Esophagus muscularis mucosa (tissue), 4 donors: ENCODE results near the gene TSPAN15. TPM values are rescaled to one million over a fixed set of nuclear protein-coding genes. Genes with fewer than 3 reads are reported as not detected.
A peak's percentile ranks its signal among the peaks of the same experiment; 100 is the strongest.

Experiments used
- DNase-seq: peaks from one replicate; pipeline ENCODE4 v3.0.0-alpha.2; 2017; ENCODE audit errors: extremely low spot score
- H3K27ac ChIP-seq, 4 donors: fragments of 200-600 bp; sonication (generic); replicated peaks in 1 of 4; 1 replicate in 3 of 4; 2 replicates in 1 of 4; pipeline ENCODE4 v1.5.1; 2016 to 2019; ENCODE audit warnings: mild to moderate bottlenecking in 1 of 4
- H3K27me3 ChIP-seq, 4 donors: fragments of 200-600 bp; sonication (generic); one replicate each; pipeline versions ENCODE4 v1.5.1 to v1.6.0; 2016 to 2019
- H3K36me3 ChIP-seq, 4 donors: fragments of 200-600 bp; sonication (generic); one replicate each; pipeline ENCODE4 v1.5.1; 2016 to 2019
- H3K4me1 ChIP-seq, 4 donors: fragments of 200-600 bp; sonication (generic); one replicate each; pipeline ENCODE4 v1.5.1; 2016 to 2019
- H3K4me3 ChIP-seq, 4 donors: fragments of 200-600 bp; sonication (generic); 1 replicate in 2 of 4; 2 replicates in 2 of 4; pipeline ENCODE4 v1.5.1; 2016 to 2019; ENCODE audit warnings: mild to moderate bottlenecking in 4 of 4, moderate library complexity in 1 of 4
- H3K9me3 ChIP-seq, 4 donors: fragments of 200-600 bp; sonication (generic); 1 replicate in 3 of 4; 2 replicates in 1 of 4; pipeline ENCODE4 v1.5.1; 2016 to 2019
- CTCF ChIP-seq, 3 experiments: fragments of 200-600 bp in 2 of 3; fragments of 450-650 bp in 1 of 3; sonication (generic) in 2 of 3; IDR thresholded peaks; one replicate each; pipeline ENCODE4 v1.5.1; 2017 to 2019; ENCODE audit warnings: antibody characterized with exemption in 3 of 3, mild to moderate bottlenecking in 2 of 3, moderate library complexity in 1 of 3
- EP300 ChIP-seq: sonication (generic); formaldehyde crosslinking; IDR thresholded peaks from one replicate; pipeline ENCODE4 v1.6.1; 2017; ENCODE audit warnings: antibody characterized with exemption
- POLR2A ChIP-seq: fragments of 450-650 bp; IDR thresholded peaks from one replicate; pipeline ENCODE4 v1.6.1; 2017; ENCODE audit warnings: antibody characterized with exemption, moderate library complexity, mild to moderate bottlenecking, low read depth
- POLR2AphosphoS5 ChIP-seq, 2 donors: sonication (generic); formaldehyde crosslinking; IDR thresholded peaks; one replicate each; pipeline ENCODE4 v1.6.1; 2017; ENCODE audit warnings: antibody characterized with exemption in 2 of 2
- WGBS: methylation state at CpG from one replicate; pipeline ENCODE4 v1.1.5; 2018; 5-methylcytosine and 5-hydroxymethylcytosine counted together
- intact Hi-C: fragments of 100-400 bp; cut with DNase I; formaldehyde crosslinking; loops from one replicate; pipeline ENCODE4 v1.15.1; 2023
- total RNA-seq, 4 donors: library from RNA; depleted of rRNA; stranded (reverse); fragments of >200 nt; gene quantifications; one replicate each; pipeline versions ENCODE4 v1.1.0 to v1.2.1, GENCODE V29; 2016

Gene TSPAN15
- total RNA-seq, 4 donors from 2014 or later = 40.3 to 59.4 (median 53.5) TPM

GRCh38 chr10:69501657-69502056 lies 50.4 kb downstream of the TSPAN15 start:
- intact Hi-C loops = loop anchor here (5.0 kb wide), 1 partner anchor 54 kb away; no protein-coding TSS in a partner anchor
- no peak for DNase-seq
- H3K4me1 ChIP-seq = peaks cover 13 to 61% (median 50%) of the 10 kb centered on the region in 4 donors
- peak overlapping the region in 3 of 4 donors; percentile 53 to 82 (median 80) for H3K27ac ChIP-seq
- peaks cover 0 to 47% (median 27%) of the 10 kb centered on the region in 4 donors for H3K36me3 ChIP-seq
- WGBS = 83% methylated on average over 6 of the region's 6 CpGs
- H3K4me3 ChIP-seq = no peak overlapping the region
- H3K27me3 ChIP-seq = no peaks in the 10 kb centered on the region
- TF ChIP-seq POLR2A = no peak
- TF ChIP-seq EP300 = no peak
- no peak for TF ChIP-seq CTCF (IDR thresholded peaks at IDR 0.05)
- TF ChIP-seq POLR2AphosphoS5 (IDR thresholded peaks at IDR 0.05) = no peak
- no peaks in the 10 kb centered on the region for H3K9me3 ChIP-seq

GRCh38 chr10:69502589-69502988 lies 51.3 kb downstream of the TSPAN15 start:
- H3K36me3 ChIP-seq = peaks cover 0 to 46% (median 23%) of the 10 kb centered on the region in 4 donors
- no peak overlapping the region for H3K4me3 ChIP-seq
- DNase-seq = no peak
- WGBS = 92% methylated on average over 4 of the region's 4 CpGs
- H3K27ac ChIP-seq = peak overlapping the region in 3 of 4 donors; percentile 53 to 80 (median 78)
- peaks cover 20 to 61% (median 50%) of the 10 kb centered on the region in 4 donors for H3K4me1 ChIP-seq
- no peaks in the 10 kb centered on the region for H3K27me3 ChIP-seq
- TF ChIP-seq POLR2A (no peak), POLR2AphosphoS5 (IDR thresholded peaks at IDR 0.05) (no peak), CTCF (IDR thresholded peaks at IDR 0.05) (no peak), EP300 (no peak)
- intact Hi-C loops = loop anchor here (5.0 kb wide), 1 partner anchor 55 kb away; no protein-coding TSS in a partner anchor
- no peaks in the 10 kb centered on the region for H3K9me3 ChIP-seq

GRCh38 chr10:69503001-69503895 lies 52.0 kb downstream of the TSPAN15 start:
- no peak for DNase-seq
- Histone ChIP-seq H3K4me3 (no peak overlapping the region), H3K36me3 (peaks cover 0 to 40% (median 21%) of the 10 kb centered on the region in 4 donors), H3K4me1 (peaks cover 18 to 60% (median 49%) of the 10 kb centered on the region in 4 donors), H3K27ac (peak overlapping the region; percentile 6 to 80 (median 62)), H3K9me3 (no peaks in the 10 kb centered on the region), H3K27me3 (no peaks in the 10 kb centered on the region)
- intact Hi-C loops = loop anchor here (5.0 kb wide), 1 partner anchor 56 kb away; no protein-coding TSS in a partner anchor
- 91% methylated on average over 17 of the region's 18 CpGs for WGBS
- no peak for TF ChIP-seq CTCF (IDR thresholded peaks at IDR 0.05)
- TF ChIP-seq POLR2AphosphoS5 (IDR thresholded peaks at IDR 0.05) = no peak
- TF ChIP-seq EP300 = no peak
- no peak for TF ChIP-seq POLR2A

GRCh38 chr10:69503896-69504265 lies 52.6 kb downstream of the TSPAN15 start:
- no peak for DNase-seq
- 88% methylated on average over 10 of the region's 11 CpGs for WGBS
- Histone ChIP-seq H3K27me3 (no peaks in the 10 kb centered on the region), H3K27ac (peak overlapping the region in 3 of 4 donors; percentile 45 to 80 (median 78)), H3K4me3 (no peak overlapping the region), H3K36me3 (peaks cover 0 to 40% (median 18%) of the 10 kb centered on the region in 4 donors), H3K4me1 (peaks cover 14 to 54% (median 43%) of the 10 kb centered on the region in 4 donors), H3K9me3 (no peaks in the 10 kb centered on the region)
- intact Hi-C loops = loop anchor here (5.0 kb wide), 1 partner anchor 57 kb away; no protein-coding TSS in a partner anchor
- no peak for TF ChIP-seq POLR2A
- no peak for TF ChIP-seq POLR2AphosphoS5 (IDR thresholded peaks at IDR 0.05)
- no peak for TF ChIP-seq EP300
- TF ChIP-seq CTCF (IDR thresholded peaks at IDR 0.05) = no peak
